Measurements from ENCODE around the gene SASH3. TPM values are rescaled to one million over a fixed set of nuclear protein-coding genes. Genes with fewer than 3 reads are reported as not detected.

Gene SASH3
- polyA plus RNA-seq, 2 of the 4 experiments (the other 2 are of a cell fraction), result not detected

DNA sequence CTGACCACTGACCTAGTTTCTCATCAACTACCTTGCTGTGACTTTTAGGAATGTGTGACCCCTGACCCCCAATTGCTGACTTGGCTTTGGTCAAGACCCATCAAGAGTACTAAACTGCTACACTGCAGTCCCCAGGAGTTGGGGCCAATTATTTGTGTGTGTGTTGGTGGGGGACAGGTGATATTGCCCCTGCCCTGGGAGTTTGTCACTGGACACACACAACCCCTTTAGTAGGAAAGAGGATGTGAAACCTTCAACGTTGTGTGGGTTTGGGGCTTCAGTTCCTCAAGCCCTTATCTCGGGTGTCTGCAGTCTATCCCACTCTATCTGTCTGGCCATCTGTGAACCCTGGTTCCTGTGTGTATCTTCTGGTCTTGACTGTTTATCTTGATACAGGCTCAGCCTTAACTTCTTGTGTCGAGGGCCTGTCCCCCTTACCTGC, 6.5 kb downstream of the SASH3 start:
- POLR2A ChIA-PET, result no interaction called here
- DNase-seq (ENCODE audit: low read depth in 1 of 2, low spot score in 1 of 2) (no peak), FAIRE-seq (no peak), ATAC-seq (no peak)
- Histone ChIP-seq H3K4me2 (no peak overlapping the region), H3K4me1 (no peaks in the 10 kb centered on the region), H3K4me3 (no peak overlapping the region), H3K9me3 (no peaks in the 10 kb centered on the region), H3K27ac (no peak overlapping the region)
- TF ChIP-seq, protein P1, sequence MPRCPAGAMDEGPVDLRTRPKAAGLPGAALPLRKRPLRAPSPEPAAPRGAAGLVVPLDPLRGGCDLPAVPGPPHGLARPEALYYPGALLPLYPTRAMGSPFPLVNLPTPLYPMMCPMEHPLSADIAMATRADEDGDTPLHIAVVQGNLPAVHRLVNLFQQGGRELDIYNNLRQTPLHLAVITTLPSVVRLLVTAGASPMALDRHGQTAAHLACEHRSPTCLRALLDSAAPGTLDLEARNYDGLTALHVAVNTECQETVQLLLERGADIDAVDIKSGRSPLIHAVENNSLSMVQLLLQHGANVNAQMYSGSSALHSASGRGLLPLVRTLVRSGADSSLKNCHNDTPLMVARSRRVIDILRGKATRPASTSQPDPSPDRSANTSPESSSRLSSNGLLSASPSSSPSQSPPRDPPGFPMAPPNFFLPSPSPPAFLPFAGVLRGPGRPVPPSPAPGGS (IDR thresholded peaks at IDR 0.05), result no peak
- TF ChIP-seq EHMT2 (IDR thresholded peaks at IDR 0.05; ENCODE audit: low read depth), result no peak
- TF ChIP-seq, protein P2, sequence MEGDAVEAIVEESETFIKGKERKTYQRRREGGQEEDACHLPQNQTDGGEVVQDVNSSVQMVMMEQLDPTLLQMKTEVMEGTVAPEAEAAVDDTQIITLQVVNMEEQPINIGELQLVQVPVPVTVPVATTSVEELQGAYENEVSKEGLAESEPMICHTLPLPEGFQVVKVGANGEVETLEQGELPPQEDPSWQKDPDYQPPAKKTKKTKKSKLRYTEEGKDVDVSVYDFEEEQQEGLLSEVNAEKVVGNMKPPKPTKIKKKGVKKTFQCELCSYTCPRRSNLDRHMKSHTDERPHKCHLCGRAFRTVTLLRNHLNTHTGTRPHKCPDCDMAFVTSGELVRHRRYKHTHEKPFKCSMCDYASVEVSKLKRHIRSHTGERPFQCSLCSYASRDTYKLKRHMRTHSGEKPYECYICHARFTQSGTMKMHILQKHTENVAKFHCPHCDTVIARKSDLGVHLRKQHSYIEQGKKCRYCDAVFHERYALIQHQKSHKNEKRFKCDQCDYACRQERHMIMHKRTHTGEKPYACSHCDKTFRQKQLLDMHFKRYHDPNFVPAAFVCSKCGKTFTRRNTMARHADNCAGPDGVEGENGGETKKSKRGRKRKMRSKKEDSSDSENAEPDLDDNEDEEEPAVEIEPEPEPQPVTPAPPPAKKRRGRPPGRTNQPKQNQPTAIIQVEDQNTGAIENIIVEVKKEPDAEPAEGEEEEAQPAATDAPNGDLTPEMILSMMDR (IDR thresholded peaks at IDR 0.05), result no peak
- TF ChIP-seq, protein P3, sequence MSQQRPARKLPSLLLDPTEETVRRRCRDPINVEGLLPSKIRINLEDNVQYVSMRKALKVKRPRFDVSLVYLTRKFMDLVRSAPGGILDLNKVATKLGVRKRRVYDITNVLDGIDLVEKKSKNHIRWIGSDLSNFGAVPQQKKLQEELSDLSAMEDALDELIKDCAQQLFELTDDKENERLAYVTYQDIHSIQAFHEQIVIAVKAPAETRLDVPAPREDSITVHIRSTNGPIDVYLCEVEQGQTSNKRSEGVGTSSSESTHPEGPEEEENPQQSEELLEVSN (IDR thresholded peaks at IDR 0.05; ENCODE audit: borderline replicate concordance, low read depth), result no peak
- WGBS (ENCODE audit: missing lambda C conversion rate), result 47% methylated on average over 3 of the region's 3 CpGs
- CTCF ChIA-PET, result no interaction called here

DNA sequence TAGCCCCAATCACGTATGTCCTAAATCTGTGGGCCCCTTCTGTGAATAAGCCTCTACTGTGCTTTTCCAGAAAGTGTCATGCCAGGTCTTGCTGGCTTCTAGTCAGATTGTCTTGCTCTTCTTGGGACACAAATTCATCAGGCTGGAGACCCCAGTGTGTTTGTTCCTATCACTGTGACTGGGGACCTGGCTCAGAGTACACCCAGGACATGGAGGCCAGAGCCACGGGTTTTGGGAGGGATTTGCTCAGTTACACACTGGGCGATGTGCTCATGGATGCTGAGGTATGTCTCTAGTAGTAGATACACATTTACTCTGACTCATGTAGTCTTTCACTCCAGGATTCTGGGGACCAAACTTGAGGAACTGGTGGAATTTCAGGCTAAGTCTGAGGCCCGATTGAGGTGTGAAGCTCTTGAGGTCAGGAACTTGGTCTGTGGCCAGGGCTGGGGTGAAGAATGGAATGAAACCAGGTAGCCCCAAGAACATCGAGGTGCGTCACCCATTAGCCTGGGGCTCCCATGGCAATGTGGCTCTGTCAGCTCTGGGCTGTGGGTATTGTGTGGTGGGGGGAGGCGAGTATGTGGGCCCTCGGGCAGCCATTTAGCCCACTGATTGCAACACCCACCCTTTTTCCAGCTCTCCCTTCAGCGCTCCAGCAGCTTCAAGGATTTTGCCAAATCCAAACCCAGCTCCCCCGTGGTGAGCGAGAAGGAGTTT, 7.7 kb downstream of the SASH3 start:
- no peaks in the 10 kb centered on the region for H3K4me1 ChIP-seq
- no peak overlapping the region for H3K4me2 ChIP-seq
- DNase-seq (ENCODE audit: low read depth in 1 of 2, low spot score in 1 of 2) (no peak), ATAC-seq (no peak), FAIRE-seq (no peak)
- TF ChIP-seq EHMT2 (IDR thresholded peaks at IDR 0.05; ENCODE audit: low read depth), result no peak
- TF ChIP-seq, protein P4, sequence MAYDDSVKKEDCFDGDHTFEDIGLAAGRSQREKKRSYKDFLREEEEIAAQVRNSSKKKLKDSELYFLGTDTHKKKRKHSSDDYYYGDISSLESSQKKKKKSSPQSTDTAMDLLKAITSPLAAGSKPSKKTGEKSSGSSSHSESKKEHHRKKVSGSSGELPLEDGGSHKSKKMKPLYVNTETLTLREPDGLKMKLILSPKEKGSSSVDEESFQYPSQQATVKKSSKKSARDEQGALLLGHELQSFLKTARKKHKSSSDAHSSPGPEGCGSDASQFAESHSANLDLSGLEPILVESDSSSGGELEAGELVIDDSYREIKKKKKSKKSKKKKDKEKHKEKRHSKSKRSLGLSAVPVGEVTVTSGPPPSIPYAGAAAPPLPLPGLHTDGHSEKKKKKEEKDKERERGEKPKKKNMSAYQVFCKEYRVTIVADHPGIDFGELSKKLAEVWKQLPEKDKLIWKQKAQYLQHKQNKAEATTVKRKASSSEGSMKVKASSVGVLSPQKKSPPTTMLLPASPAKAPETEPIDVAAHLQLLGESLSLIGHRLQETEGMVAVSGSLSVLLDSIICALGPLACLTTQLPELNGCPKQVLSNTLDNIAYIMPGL (CRISPR knock-in tag; IDR thresholded peaks at IDR 0.05; ENCODE audit: borderline replicate concordance), result no peak
- no peak for TF ChIP-seq NFE2L2 (conservative IDR thresholded peaks at IDR 0.05; ENCODE audit: low read length)
- TF ChIP-seq, protein P5, sequence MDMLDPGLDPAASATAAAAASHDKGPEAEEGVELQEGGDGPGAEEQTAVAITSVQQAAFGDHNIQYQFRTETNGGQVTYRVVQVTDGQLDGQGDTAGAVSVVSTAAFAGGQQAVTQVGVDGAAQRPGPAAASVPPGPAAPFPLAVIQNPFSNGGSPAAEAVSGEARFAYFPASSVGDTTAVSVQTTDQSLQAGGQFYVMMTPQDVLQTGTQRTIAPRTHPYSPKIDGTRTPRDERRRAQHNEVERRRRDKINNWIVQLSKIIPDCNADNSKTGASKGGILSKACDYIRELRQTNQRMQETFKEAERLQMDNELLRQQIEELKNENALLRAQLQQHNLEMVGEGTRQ (IDR thresholded peaks at IDR 0.05), result no peak
- no peak for TF ChIP-seq RARB (CRISPR knock-in tag; IDR thresholded peaks at IDR 0.05)
- no peak for TF ChIP-seq KDM1A (IDR thresholded peaks at IDR 0.05; ENCODE audit: low read depth)
- no peak for TF ChIP-seq CEBPB (IDR thresholded peaks at IDR 0.05)
- H3K4me3 ChIP-seq, result no peak overlapping the region
- POLR2A ChIA-PET, result no interaction called here
- no peak overlapping the region for H3K27ac ChIP-seq
- WGBS (ENCODE audit: missing lambda C conversion rate), result 86% methylated on average over 10 of the region's 11 CpGs
- no peaks in the 10 kb centered on the region for H3K9me3 ChIP-seq
- CTCF ChIA-PET, result interaction anchor here (0.5 to 1.1 kb wide), 2 partner anchors 12 to 136 kb away, joined by 3 read pairs; no protein-coding TSS in a partner anchor

DNA sequence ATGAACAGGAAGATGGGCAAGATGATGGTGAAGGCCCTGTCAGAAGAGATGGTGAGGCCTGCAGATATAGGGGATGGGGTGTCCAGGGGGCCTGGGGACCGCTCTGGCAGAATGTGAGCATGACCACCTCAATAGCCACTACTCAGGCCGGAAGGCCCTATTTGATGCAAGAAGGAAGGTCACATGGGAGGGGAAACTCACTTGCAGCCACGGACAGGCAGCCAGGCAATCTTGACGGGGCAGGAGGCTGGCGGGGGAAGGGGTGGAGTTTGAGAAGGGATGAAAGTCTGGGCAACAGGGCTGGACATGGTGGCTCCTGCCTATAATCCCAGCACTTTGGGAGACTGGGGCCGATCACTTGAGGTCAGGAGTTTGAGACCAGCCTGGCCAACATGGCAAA, 8.8 kb downstream of the SASH3 start:
- ChIA-PET CTCF (interaction anchor here (1.1 kb wide), 1 partner anchor 11 kb away, joined by 3 read pairs; no protein-coding TSS in a partner anchor), POLR2A (no interaction called here)
- H3K4me3 ChIP-seq, result no peak overlapping the region
- ATAC-seq, result no peak
- H3K9me3 ChIP-seq, result no peaks in the 10 kb centered on the region
- 90% methylated on average over 6 of the region's 6 CpGs for WGBS (ENCODE audit: missing lambda C conversion rate)
- H3K4me1 ChIP-seq, result no peaks in the 10 kb centered on the region
- H3K27ac ChIP-seq, result no peak overlapping the region
- FAIRE-seq, result no peak
- H3K4me2 ChIP-seq, result no peak overlapping the region
- DNase-seq (ENCODE audit: low read depth in 1 of 2, low spot score in 1 of 2), result no peak
- no peak for TF ChIP-seq ZNF302 (CRISPR knock-in tag; IDR thresholded peaks at IDR 0.05)
- TF ChIP-seq JUNB (IDR thresholded peaks at IDR 0.05), result no peak
- TF ChIP-seq, protein P6, sequence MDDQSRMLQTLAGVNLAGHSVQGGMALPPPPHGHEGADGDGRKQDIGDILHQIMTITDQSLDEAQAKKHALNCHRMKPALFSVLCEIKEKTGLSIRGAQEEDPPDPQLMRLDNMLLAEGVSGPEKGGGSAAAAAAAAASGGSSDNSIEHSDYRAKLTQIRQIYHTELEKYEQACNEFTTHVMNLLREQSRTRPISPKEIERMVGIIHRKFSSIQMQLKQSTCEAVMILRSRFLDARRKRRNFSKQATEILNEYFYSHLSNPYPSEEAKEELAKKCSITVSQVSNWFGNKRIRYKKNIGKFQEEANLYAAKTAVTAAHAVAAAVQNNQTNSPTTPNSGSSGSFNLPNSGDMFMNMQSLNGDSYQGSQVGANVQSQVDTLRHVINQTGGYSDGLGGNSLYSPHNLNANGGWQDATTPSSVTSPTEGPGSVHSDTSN (IDR thresholded peaks at IDR 0.05), result no peak
- TF ChIP-seq ZC3H11A (IDR thresholded peaks at IDR 0.05), result no peak
- no peak for TF ChIP-seq CBX8 (IDR thresholded peaks at IDR 0.05)
- no peak for TF ChIP-seq ZSCAN20 (CRISPR knock-in tag; IDR thresholded peaks at IDR 0.05)
- TF ChIP-seq RCOR1 (IDR thresholded peaks at IDR 0.05; ENCODE audit: low read depth, low read length), result no peak
- TF ChIP-seq JUN (IDR thresholded peaks at IDR 0.05), result no peak
- TF ChIP-seq EHMT2 (IDR thresholded peaks at IDR 0.05; ENCODE audit: low read depth), result no peak
- no peak for TF ChIP-seq NFE2L2 (conservative IDR thresholded peaks at IDR 0.05; ENCODE audit: low read length)
- no peak for TF ChIP-seq CHD4 (IDR thresholded peaks at IDR 0.05; ENCODE audit: borderline replicate concordance)
- TF ChIP-seq EHF (CRISPR knock-in tag; IDR thresholded peaks at IDR 0.05), result no peak
- TF ChIP-seq, protein P7, sequence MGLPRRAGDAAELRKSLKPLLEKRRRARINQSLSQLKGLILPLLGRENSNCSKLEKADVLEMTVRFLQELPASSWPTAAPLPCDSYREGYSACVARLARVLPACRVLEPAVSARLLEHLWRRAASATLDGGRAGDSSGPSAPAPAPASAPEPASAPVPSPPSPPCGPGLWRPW (IDR thresholded peaks at IDR 0.05), result no peak
- TF ChIP-seq, protein P1 (IDR thresholded peaks at IDR 0.05), result no peak
- no peak for TF ChIP-seq FOSL2 (IDR thresholded peaks at IDR 0.05)
- no peak for TF ChIP-seq FOSL2 (CRISPR knock-in tag; IDR thresholded peaks at IDR 0.05)
- TF ChIP-seq BHLHE40 (IDR thresholded peaks at IDR 0.05; ENCODE audit: low read depth, low read length), result no peak
- no peak for TF ChIP-seq HOXA7 (CRISPR knock-in tag; IDR thresholded peaks at IDR 0.05)
